Activated T-cell treated with anti-CD3 and anti-CD28 coated beads for 24 hours (primary cell): Measurements from ENCODE around the gene HGD.

Experiments used
- DNase-seq: peaks from one replicate; pipeline ENCODE4 v3.0.0-alpha.2; 2020; ENCODE audit warnings: low read depth

HGD gene, protein sequence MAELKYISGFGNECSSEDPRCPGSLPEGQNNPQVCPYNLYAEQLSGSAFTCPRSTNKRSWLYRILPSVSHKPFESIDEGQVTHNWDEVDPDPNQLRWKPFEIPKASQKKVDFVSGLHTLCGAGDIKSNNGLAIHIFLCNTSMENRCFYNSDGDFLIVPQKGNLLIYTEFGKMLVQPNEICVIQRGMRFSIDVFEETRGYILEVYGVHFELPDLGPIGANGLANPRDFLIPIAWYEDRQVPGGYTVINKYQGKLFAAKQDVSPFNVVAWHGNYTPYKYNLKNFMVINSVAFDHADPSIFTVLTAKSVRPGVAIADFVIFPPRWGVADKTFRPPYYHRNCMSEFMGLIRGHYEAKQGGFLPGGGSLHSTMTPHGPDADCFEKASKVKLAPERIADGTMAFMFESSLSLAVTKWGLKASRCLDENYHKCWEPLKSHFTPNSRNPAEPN

DNA sequence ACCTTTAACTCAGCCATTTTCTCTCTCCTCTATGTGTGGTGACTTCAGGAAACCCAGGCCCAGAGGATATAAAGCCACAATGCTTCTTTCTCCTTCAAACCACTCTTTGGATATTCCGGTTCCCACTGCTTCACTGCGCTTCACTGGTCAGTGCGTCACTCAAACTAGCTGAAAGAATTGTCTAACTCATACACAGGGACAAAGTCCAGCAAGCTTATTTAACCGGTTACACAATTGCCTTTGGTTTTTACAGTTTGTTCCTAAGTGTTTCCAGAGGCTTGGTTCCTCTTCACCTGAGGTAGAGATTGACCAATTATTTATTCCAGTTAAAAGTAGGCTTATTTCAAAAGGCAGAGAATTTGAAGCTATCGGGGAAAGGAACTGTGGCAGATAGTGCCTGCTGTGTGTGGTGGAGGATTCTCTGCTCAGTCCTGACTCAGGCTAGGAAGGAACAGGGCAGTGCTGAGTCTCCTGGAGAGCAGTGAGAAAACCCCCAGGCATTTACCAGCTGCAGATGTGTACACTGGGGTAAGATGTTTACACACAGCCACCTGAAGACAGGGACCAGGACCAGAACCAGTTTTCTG is at the start of gene HGD:
TSS of gene HGD (minus strand) at position 145 of the 587 bp plus-strand sequence. CDS start at position 17, 128 bp downstream.
- no peak for DNase-seq

DNA sequence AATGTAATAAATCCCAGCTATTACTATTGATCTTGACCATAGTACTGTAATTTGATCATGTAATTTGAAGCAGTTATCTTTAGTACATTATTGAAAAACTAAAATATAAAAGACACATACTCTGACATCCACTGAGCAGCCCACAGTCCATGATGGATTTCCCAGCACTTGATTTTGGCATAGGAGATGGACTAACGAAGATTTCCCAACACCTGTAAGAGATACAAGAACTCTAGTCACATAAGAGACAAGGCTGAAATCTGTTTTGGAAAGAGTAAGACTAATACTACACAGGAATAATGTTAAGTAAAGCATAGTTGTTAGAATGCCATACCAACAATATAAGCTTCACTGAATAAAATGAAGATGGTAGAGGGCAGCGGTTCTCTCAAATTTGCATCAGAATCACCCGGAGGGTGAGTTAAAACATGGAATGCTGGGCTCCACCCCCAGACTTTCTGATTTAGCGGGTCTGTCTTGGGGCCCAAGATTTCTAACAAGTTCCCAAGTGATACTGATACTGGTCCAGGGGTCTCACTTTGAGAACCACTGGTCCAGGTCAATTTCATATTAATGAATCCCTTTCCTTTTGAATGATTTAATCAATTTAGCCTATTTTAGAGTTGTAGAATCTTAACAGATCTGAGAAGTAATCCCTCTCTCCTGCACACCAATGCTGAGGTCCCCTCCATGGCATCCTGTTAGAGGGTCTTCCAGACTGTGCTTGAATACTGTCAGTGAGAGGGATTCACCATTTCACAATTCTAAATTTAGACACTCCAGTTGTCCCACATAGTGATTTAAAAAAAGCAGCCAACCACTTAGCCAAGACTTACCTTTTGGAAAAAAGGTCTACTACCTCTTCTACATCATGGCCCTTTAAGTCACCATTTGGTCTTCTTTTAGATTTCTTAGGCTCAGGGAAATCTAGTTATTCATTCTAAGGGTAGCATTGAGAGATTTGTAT is 48.8 kb upstream of the HGD start:
- DNase-seq = no peak

- no peak for DNase-seq
These were observed 44.8 kb upstream of the HGD start for GRCh38 chr3:120726791-120727190.

DNA sequence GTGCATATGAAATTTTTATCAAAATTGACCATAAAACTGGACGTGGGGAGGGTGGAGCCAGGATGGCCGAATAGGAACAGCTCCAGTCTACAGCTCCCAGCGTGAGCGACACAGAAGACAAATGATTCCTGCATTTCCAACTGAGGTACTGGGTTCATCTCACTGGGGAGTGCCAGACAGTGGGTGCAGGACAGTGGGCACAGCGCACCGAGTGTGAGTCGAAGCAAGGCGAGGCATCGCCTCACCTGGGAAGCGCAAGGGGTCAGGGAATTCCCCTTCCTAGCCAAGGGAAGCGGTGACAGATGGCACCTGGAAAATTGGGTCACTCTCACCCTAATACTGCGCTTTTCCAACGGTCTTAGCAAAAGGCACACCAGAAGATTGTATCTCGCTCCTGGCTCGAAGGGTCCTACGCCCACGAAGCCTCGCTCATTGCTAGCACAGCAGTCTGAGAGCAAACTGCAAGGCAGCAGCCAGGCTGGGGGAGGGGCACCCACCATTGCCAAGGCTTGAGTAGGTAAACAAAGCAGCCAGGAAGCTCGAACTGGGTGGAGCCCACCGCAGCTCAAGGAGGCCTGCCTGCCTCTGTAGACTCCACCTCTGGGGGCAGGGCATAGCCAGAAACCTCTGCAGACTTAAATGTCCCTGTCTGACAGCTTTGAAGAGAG is 37.3 kb upstream of the HGD start:
- peak; percentile 30 for DNase-seq

DNA sequence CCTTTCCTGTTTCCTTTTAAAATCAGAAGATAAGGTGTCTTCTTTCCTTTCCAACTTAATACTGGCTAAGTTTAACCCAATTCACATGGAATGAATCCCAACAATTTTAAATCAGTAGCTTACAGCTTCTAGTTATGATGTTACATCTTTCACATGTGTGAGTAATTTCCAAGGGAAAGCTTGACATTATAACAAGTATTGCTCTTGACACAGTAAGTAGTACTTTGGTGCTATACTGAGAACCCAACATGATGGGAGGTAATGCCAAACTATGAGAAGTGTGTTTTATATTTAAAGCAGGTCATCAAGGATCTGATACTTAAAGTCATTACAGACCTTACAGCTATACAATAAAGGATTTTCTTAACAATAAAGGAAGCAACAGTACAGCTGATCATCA is 31.2 kb upstream of the HGD start:
- no peak for DNase-seq

DNA sequence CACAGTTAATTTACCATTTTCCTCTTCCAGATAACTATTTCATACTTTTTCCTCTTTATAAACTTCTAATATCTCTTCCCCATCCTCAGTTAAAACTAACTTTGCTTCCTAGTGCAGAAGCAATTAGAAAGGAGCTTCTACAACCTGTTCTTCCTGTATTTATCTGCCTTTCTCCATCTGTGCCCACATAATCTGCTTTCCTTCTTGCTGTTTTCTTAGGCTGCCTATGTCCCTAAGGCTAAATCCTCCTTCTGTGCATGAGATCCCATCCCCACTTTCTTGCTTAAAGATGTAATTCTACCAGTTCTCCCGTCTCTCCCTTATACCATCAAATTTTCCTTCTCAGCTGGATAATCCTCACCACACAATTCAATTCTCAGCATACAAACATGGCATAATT is 28.3 kb upstream of the HGD start:
- no peak for DNase-seq

DNA sequence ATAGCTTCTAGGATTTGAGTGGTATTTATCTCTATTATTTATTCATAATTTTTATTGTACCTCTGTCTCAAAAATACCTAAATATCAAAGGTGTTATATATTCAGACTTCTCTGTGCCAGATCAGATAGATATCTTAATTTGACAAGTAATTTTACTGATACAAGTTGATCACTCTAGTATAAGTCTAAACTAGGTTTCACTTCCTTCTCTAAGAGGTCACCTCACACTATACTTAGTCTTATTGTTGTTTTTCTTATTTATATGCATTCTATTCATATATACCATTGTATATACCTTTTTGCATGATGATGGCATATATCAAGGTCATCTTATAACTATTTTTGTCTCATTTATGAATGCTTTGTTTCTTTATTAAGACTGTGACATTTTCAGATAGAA is 26.4 kb upstream of the HGD start:
- DNase-seq = no peak

GRCh38 chr3:120706950-120707349 is 24.9 kb upstream of the HGD start:
- DNase-seq = no peak

- DNase-seq = no peak
These were observed 24.0 kb upstream of the HGD start for GRCh38 chr3:120705884-120706582.

DNA sequence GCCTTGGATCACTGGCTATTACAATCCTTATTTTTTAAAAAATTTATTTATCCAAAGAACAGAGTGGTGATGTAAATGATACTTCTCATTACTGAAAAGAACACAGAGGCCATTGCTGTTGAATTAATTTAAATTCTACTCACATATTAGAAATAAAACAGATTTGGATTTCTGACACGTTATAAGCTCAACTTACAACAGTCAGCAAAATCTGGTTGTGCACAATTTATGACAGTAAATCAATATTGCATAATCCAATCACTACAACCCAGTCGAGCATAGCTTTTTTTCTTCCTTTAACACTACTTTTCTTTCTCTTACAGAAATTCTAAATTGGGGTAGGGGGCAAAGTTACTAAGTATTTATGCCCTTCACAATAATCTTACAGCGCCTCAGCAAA is 17.3 kb upstream of the HGD start:
- DNase-seq = no peak

DNA sequence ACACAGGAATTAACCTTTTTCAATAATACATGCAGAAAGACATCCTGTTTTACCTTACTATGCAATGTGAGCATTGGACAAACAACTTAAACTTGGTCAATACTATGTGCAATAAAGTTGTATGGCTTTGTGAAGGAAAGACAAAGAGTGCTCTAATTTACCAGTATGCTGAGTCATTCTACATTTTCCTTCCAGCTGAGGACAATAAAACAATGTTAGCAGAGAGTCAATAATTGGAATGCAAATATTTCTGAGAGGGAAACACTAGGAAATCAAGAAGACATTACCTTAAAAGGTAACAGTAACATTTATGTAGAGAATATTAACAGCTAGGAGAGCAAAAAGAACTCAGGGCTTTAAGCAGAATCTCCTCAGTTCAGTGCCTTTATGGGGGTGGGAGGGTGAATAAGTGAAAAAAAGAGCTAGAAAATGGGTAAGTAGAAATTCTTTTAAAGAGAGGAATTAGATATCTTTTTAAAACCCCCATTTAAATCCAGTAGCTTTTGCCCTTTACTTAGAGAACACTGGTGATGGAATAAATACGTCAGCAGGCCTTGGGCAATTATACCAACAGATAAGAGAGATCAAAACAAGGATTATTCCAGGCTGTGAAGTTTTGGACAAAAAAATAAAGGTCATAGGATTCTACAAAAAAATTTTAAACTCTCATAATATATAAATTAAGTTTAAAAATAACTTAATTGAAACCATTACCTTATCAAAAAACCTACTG is 11.6 kb upstream of the HGD start:
- no peak for DNase-seq

DNA sequence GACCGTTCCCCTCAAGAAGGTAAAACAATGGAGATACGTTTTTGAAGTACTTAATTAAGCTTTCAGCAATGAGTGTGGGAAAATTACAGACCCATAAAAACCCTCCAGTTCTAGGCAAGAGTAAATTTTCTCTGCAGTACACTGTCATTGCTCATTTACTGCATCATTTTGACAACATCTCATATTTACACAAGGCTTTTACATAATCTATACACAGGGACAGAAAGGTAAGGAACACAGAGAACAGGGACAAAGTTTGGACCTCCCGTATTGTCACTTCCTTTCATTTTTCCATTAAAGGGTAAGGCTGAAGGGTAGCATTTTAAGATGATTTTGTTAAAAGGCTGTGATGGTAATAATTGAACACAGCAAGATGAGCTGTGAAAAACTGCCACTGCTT is 7.4 kb upstream of the HGD start:
- no peak for DNase-seq

DNA sequence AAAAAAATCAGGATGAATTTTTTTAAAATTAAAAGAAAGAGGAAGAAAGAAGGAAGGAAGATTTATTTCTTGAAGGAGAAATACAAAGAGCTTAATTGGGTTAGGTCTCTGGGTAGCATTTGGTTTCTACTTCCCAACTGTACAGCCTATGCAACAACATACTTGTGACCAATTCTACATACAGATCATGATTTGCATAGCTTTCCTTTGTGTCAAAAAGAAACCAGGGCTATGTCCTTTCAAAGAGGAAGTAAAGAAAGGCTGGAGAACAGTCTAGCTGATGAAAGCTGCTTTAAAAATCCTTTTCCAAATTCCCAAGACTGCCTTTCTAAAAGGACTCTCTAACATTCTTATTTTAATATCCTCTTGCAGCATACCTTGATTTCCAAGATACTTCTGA is 6.1 kb upstream of the HGD start:
- DNase-seq = no peak

DNA sequence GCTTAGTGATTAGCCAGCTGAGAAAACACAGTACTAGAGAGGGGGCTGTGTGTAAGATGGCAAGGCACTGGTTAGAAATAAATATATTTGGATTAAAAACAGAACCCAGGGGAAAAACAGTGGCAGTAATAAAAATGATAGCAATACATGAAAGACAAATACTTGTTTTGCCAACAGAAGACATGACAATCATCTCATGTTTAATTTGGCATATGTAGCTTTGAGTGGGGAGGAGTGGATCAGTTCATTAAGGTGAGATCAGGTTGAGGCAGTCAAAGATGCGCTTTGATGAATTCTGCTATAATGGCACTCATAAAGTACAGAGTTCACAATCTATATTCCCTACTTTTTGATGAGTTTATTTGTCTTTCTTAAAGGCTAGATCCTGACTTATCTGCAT is 3.4 kb upstream of the HGD start:
- DNase-seq = no peak

DNA sequence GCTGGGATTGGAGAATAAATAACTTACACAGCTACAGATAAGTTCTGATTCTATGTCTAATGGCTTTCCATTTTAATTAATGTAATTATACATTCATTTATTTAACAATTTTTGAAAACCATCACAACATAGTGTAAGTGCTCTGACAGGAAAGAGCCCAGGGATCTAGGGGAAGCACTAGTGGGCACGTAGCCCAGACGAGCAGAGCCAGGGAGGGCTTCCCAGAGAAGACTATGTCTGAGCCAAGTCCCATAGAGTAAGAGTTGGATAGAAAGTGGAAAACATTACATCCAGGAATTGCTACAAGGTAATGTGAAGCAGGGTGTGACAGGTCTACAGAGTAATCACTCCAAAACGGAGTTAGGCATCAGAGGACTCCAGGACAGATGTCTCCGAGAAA is 2.9 kb upstream of the HGD start:
- DNase-seq = no peak

DNA sequence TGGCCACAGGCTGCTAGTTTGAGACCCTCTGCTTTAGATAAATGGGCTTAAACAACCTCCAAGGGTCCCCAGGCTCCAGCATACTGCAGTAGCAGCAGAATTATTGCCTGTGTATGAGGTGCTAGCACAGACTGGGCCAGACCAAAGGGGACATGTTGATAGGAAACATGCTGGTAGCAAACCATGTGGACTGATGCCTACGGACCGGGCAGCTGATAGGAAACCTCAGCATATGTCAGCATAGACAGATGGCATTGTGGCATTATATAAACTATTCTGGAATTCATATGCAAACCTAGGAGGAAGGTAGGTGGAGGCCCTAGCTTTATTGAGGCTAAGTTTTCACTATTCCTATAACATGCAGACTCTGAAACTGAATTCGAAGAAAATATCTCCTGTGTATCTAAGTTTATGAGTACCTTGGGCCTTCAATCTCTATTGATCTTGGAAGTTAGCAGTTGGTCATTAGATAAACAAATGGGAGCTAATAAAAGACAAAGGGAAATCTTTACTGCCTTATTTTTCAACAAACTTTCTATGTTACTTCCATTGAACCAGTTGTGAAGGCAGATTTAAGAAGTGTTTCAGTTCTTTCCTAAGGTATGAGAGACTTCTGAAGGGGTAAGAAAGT is 1.7 kb upstream of the HGD start:
- no peak for DNase-seq

DNA sequence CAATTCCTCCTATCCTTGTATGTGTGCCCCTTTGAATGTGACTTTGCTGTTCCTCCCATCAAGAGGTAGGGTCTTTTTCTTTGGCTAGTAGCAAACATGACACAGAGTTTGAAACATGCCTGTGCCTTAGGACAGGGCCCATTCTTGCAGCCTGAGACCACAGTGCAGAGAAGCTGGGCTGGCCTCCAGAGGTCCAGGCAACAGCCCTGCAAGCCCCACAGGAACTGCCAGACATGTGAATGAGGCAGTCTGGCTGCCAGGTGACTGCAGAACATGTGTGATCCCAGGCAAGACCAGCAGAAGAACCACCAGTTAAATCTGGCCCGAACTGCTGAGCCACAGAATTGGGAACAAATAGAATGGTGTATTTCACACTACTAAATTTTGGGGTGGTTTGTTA is 1.2 kb upstream of the HGD start:
- DNase-seq = no peak

GRCh38 chr3:120681506-120682038 is 467 bp downstream of the HGD start:
- DNase-seq = no peak

GRCh38 chr3:120681018-120681417 is 1.0 kb downstream of the HGD start:
- DNase-seq = no peak
